HCT116 (cell line): ENCODE measurements around the gene SIGLEC12. TPM values are rescaled to one million over a fixed set of nuclear protein-coding genes. Genes with fewer than 3 reads are reported as not detected.

Experiments
- ATAC-seq: fragments of 200-7000 bp; cut with Tn5 transposase; 2 replicates; pipeline ENCODE4 v1.9.1; 2020; ENCODE audit warnings: mild to moderate bottlenecking, moderate library complexity
- BruUV-seq: library from RNA; stranded (reverse); fragments of 400-500 nt; replicated peaks from 2 replicates; lab custom pipeline; 2021; lab: Mats Ljungman, UMichigan
- CTCF ChIA-PET: fragments of 300-600 bp; sonication (Branson Sonifier 250); formaldehyde crosslinking; loops from one replicate; lab custom pipeline; 2021; ENCODE audit warnings: antibody characterized with exemption; lab: Charles Lee
- POLR2A ChIA-PET: fragments of 300-600, 350-600 bp; sonication (Branson Sonifier 250); formaldehyde crosslinking; loops from one replicate; lab custom pipeline; 2021; ENCODE audit warnings: antibody characterized with exemption; lab: Charles Lee
- RAD21 ChIA-PET, 2 experiments: fragments of 300-600 bp; sonication (Branson Sonifier 250); formaldehyde crosslinking; loops; one replicate each; lab custom pipeline; 2023; ENCODE audit warnings: low total read pairs in 2 of 2; ENCODE audit not compliant: uncharacterized antibody in 2 of 2, unreplicated experiment in 2 of 2, low non-redundant PET in 1 of 2; lab: Charles Lee
- DNase-seq: peaks from one replicate; pipeline ENCODE4 v3.0.0-alpha.2; 2010; ENCODE audit warnings: low read depth, low spot score
- H2AFZ ChIP-seq: fragments of 200-600 bp; shearing (Covaris generic), sonication (generic); 2 replicates; pipeline ENCODE4 v1.6.1; 2017; ENCODE audit warnings: low read depth, mixed run types, mixed read lengths, antibody characterized with exemption, low read length; ENCODE audit not compliant: poor library complexity, severe bottlenecking
- H3K27ac ChIP-seq: 2 replicates; pipeline ENCODE4 v1.5.1; 2012; ENCODE audit warnings: low read depth, low read length
- H3K27me3 ChIP-seq: fragments of 200-600 bp; sonication (generic); 2 replicates; pipeline ENCODE4 v1.6.1; 2016; ENCODE audit warnings: mixed run types, low read length, mixed read lengths; ENCODE audit not compliant: insufficient read depth
- H3K36me3 ChIP-seq, 2 experiments: fragments of 200-500 bp in 1 of 2; fragments of 200-600 bp in 1 of 2; sonication (Bioruptor generic) in 1 of 2; sonication (generic) in 1 of 2; 2 replicates each; pipeline versions ENCODE4 v1.5.1 to v1.6.1; 2014 to 2016; ENCODE audit warnings: low read length in 2 of 2, inconsistent platforms in 1 of 2, mixed read lengths in 1 of 2, mixed run types in 1 of 2; ENCODE audit not compliant: insufficient read depth in 2 of 2, control insufficient read depth in 1 of 2
- H3K4me1 ChIP-seq, 2 experiments: fragments of 200-600 bp in 1 of 2; sonication (generic) in 1 of 2; 2 replicates each; pipeline versions ENCODE4 v1.5.1 to v1.6.1; 2012 to 2017; ENCODE audit warnings: low read length in 2 of 2, inconsistent platforms in 1 of 2, mild to moderate bottlenecking in 1 of 2, mixed read lengths in 1 of 2, mixed run types in 1 of 2, moderate library complexity in 1 of 2; ENCODE audit not compliant: insufficient read depth in 2 of 2, control insufficient read depth in 1 of 2
- H3K4me2 ChIP-seq: fragments of 200-600 bp; sonication (generic); 2 replicates; pipeline ENCODE4 v1.6.1; 2017; ENCODE audit warnings: mixed run types, low read length, mixed read lengths
- H3K4me3 ChIP-seq, 2 experiments: fragments of 200-600 bp in 1 of 2; sonication (generic) in 1 of 2; replicated peaks in 1 of 2; 2 replicates each; pipeline ENCODE4 v1.5.1; 2011 to 2016; ENCODE audit warnings: low read length in 2 of 2, control low read depth in 1 of 2, low read depth in 1 of 2, mild to moderate bottlenecking in 1 of 2, mixed read lengths in 1 of 2, mixed run types in 1 of 2
- H3K79me2 ChIP-seq: fragments of 200-600 bp; sonication (generic); 2 replicates; pipeline ENCODE4 v1.6.1; 2017; ENCODE audit warnings: mild to moderate bottlenecking, mixed run types, low read length, moderate library complexity, mixed read lengths; ENCODE audit not compliant: insufficient read depth
- H3K9ac ChIP-seq: fragments of 200-600 bp; sonication (generic); 2 replicates; pipeline ENCODE4 v1.6.1; 2016; ENCODE audit warnings: low read length, mixed read lengths
- H3K9me2 ChIP-seq: fragments of 200-600 bp; sonication (generic), shearing (Covaris generic); 2 replicates; pipeline ENCODE4 v1.6.1; 2017; ENCODE audit warnings: mixed run types, mild to moderate bottlenecking, moderate library complexity; ENCODE audit not compliant: insufficient read depth
- H3K9me3 ChIP-seq, 2 experiments: fragments of 200-500 bp in 1 of 2; fragments of 200-600 bp in 1 of 2; sonication (Bioruptor generic) in 1 of 2; sonication (generic) in 1 of 2; 2 replicates each; pipeline ENCODE4 v1.6.1; 2014 to 2017; ENCODE audit warnings: low read length in 2 of 2, mixed read lengths in 2 of 2, inconsistent platforms in 1 of 2, low read depth in 1 of 2, mild to moderate bottlenecking in 1 of 2, mixed run types in 1 of 2, moderate library complexity in 1 of 2; ENCODE audit not compliant: control insufficient read depth in 1 of 2, insufficient read depth in 1 of 2
- H4K20me1 ChIP-seq: fragments of 200-600 bp; sonication (generic), shearing (Covaris generic); 2 replicates; pipeline ENCODE4 v1.6.1; 2017; ENCODE audit warnings: mixed run types, mild to moderate bottlenecking, moderate library complexity; ENCODE audit not compliant: insufficient read depth
- CEBPB ChIP-seq: IDR thresholded peaks from 2 replicates; pipeline ENCODE4 v1.6.1; 2012; ENCODE audit warnings: low read depth
- ELF1 ChIP-seq: IDR thresholded peaks from 2 replicates; pipeline ENCODE4 v1.6.1; 2012; ENCODE audit warnings: low read depth, borderline replicate concordance
- EZH2 ChIP-seq: fragments of 200-600 bp; sonication (generic); IDR thresholded peaks from 2 replicates; pipeline ENCODE4 v1.6.1; 2017; ENCODE audit warnings: antibody characterized with exemption, mixed run types
- JUND ChIP-seq: IDR thresholded peaks from 2 replicates; pipeline ENCODE4 v1.6.1; 2012
- POLR2A ChIP-seq: IDR thresholded peaks from 2 replicates; pipeline ENCODE4 v1.7.0; 2011; ENCODE audit warnings: borderline replicate concordance; ENCODE audit not compliant: insufficient read depth, insufficient read length; ENCODE audit errors: extremely low read depth
- POLR2AphosphoS5 ChIP-seq: IDR thresholded peaks from 2 replicates; pipeline ENCODE4 v1.6.1; 2011; ENCODE audit warnings: mild to moderate bottlenecking, low read depth, low read length, moderate library complexity
- SIN3A ChIP-seq: IDR thresholded peaks from 2 replicates; pipeline ENCODE4 v1.6.1; 2012; ENCODE audit warnings: low read depth
- SP1 ChIP-seq: IDR thresholded peaks from 2 replicates; pipeline ENCODE4 v1.6.1; 2012; ENCODE audit warnings: low read depth
- SRF ChIP-seq: IDR thresholded peaks from 2 replicates; pipeline ENCODE4 v1.6.1; 2012; ENCODE audit warnings: low read depth
- TCF7L2 ChIP-seq: IDR thresholded peaks from 2 replicates; pipeline ENCODE4 v1.7.0; 2011; ENCODE audit warnings: borderline replicate concordance, inconsistent platforms; ENCODE audit not compliant: insufficient read depth, insufficient read length; ENCODE audit errors: extremely low read depth
- YY1 ChIP-seq: IDR thresholded peaks from 2 replicates; pipeline ENCODE4 v1.6.1; 2011; ENCODE audit warnings: low read length, low read depth, moderate library complexity, mild to moderate bottlenecking; ENCODE audit not compliant: insufficient replicate concordance; ENCODE audit errors: extremely low read depth
- intact Hi-C: fragments of 100-400 bp; cut with micrococcal nuclease; formaldehyde crosslinking; loops from 2 replicates; pipeline ENCODE4 v1.10.0; 2022
- total RNA-seq: library from RNA; stranded (reverse); gene quantifications from one replicate; pipeline ENCODE4 v1.2.1, GENCODE V29; 2021; ENCODE audit not compliant: unreplicated experiment
- TF ChIP-seq, protein P1 (sequence below): IDR thresholded peaks from 2 replicates; pipeline ENCODE4 v1.6.1; 2011; ENCODE audit warnings: mild to moderate bottlenecking, low read length, moderate library complexity; ENCODE audit not compliant: insufficient replicate concordance; ENCODE audit errors: extremely low read depth

Gene SIGLEC12
- total RNA-seq, 1 experiment from 2014 or later, result not detected

DNA sequence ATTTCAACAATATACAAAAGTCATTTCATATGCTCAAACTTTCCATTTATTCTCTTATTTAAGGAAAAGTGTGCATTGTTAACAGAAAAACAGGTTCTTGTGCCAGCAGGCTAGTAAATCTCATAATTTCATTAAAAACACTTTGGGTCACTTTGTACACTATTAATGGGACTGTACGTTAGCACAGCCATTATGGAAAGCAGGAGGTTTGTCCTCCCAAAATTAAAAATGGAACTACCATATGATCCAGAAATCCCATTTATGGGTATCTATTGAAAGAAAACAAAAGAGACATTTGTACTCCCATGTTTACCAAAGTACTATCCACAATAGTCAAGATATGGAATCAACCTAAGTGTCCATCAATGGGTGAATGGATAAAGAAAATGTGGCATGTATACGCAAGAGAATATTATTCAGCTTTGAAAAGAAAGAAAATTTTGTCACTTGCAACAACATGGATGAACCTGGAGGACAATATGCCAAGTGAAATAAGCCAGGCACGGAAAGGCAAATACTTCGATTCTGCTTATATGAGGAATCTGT is 38.3 kb upstream of the SIGLEC12 start:
- no TSS peak for BruUV-seq
- ATAC-seq, result no peak
- H3K4me1 ChIP-seq, result no peaks in the 10 kb centered on the region
- no peak for TF ChIP-seq TCF7L2
- TF ChIP-seq, protein P1, sequence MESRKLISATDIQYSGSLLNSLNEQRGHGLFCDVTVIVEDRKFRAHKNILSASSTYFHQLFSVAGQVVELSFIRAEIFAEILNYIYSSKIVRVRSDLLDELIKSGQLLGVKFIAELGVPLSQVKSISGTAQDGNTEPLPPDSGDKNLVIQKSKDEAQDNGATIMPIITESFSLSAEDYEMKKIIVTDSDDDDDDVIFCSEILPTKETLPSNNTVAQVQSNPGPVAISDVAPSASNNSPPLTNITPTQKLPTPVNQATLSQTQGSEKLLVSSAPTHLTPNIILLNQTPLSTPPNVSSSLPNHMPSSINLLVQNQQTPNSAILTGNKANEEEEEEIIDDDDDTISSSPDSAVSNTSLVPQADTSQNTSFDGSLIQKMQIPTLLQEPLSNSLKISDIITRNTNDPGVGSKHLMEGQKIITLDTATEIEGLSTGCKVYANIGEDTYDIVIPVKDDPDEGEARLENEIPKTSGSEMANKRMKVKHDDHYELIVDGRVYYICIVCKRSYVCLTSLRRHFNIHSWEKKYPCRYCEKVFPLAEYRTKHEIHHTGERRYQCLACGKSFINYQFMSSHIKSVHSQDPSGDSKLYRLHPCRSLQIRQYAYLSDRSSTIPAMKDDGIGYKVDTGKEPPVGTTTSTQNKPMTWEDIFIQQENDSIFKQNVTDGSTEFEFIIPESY, result no peak
- no peak for TF ChIP-seq SRF
- no peak for TF ChIP-seq ELF1
- TF ChIP-seq POLR2AphosphoS5, result no peak
- no peak for TF ChIP-seq EZH2
- no peak for TF ChIP-seq POLR2A
- TF ChIP-seq SIN3A, result no peak
- TF ChIP-seq JUND, result no peak
- TF ChIP-seq SP1, result no peak
- no peak for TF ChIP-seq YY1
- no peak for TF ChIP-seq CEBPB
- no peaks in the 10 kb centered on the region for H3K36me3 ChIP-seq
- H4K20me1 ChIP-seq, result no peaks in the 10 kb centered on the region
- H3K27me3 ChIP-seq, result peaks cover 73% of the 10 kb centered on the region
- no peaks in the 10 kb centered on the region for H3K79me2 ChIP-seq
- H3K9ac ChIP-seq, result no peak overlapping the region
- ChIA-PET POLR2A (no interaction called here), CTCF (no interaction called here), RAD21 (no interaction called here)
- H3K4me3 ChIP-seq, result no peak overlapping the region
- no peak overlapping the region for H3K4me2 ChIP-seq
- H2AFZ ChIP-seq, result no peak overlapping the region
- no peaks in the 10 kb centered on the region for H3K9me3 ChIP-seq
- intact Hi-C loops, result loop anchor here (2.0 kb wide), 1 partner anchor 61 kb away; no protein-coding TSS in a partner anchor
- no peaks in the 10 kb centered on the region for H3K9me2 ChIP-seq
- H3K27ac ChIP-seq, result no peak overlapping the region
- DNase-seq, result no peak
